IMR-90 (cell line): ENCODE measurements around the gene ARFIP1. TPM values are rescaled to one million over a fixed set of nuclear protein-coding genes. Genes with fewer than 3 reads are reported as not detected.

Source experiments
- ATAC-seq: fragments of 200-7000 bp; cut with Tn5 transposase; 2 replicates; pipeline ENCODE4 v1.9.1; 2020; ENCODE audit warnings: low read depth, mild to moderate bottlenecking, moderate library complexity
- BruUV-seq: library from RNA; stranded (reverse); fragments of 400-500 nt; replicated peaks from 2 replicates; lab custom pipeline; 2021; lab: Mats Ljungman, UMichigan
- CTCF ChIA-PET: fragments of 300-600 bp; formaldehyde crosslinking; extraction: SDS; loops from one replicate; lab custom pipeline; 2021; ENCODE audit warnings: antibody characterized with exemption; lab: Yijun Ruan, JAX
- POLR2A ChIA-PET: fragments of 300-600 bp; sonication (Branson Sonifier 250); formaldehyde crosslinking; loops from one replicate; lab custom pipeline; 2022; ENCODE audit warnings: antibody characterized with exemption; ENCODE audit not compliant: unreplicated experiment; lab: Charles Lee
- DNase-seq: peaks from one replicate; pipeline ENCODE4 v3.0.0; 2013
- H2AFZ ChIP-seq: replicated peaks from 2 replicates; pipeline ENCODE3; 2013; ENCODE audit warnings: low read length, mild to moderate bottlenecking; ENCODE audit not compliant: poor library complexity
- H2AK5ac ChIP-seq: 2 replicates; pipeline ENCODE4 v1.6.1; 2013; ENCODE audit warnings: low read depth, low read length, inconsistent platforms
- H2AK9ac ChIP-seq: replicated peaks from 2 replicates; pipeline ENCODE3; 2013; ENCODE audit warnings: mild to moderate bottlenecking, low read depth, low read length, moderate library complexity; ENCODE audit not compliant: poor library complexity
- H2BK120ac ChIP-seq: 2 replicates; pipeline ENCODE4 v1.6.1; 2013; ENCODE audit warnings: low read depth, low read length, inconsistent platforms
- H2BK15ac ChIP-seq: 3 replicates; pipeline ENCODE4 v1.6.1; 2013; ENCODE audit warnings: low read depth, low read length, inconsistent platforms
- H2BK20ac ChIP-seq: 2 replicates; pipeline ENCODE4 v1.6.1; 2013; ENCODE audit warnings: low read depth, mild to moderate bottlenecking, inconsistent platforms, low read length, moderate library complexity
- H2BK5ac ChIP-seq: 2 replicates; pipeline ENCODE4 v1.6.1; 2013; ENCODE audit warnings: mild to moderate bottlenecking, low read depth, low read length, inconsistent platforms; ENCODE audit not compliant: poor library complexity, severe bottlenecking
- H3K14ac ChIP-seq: replicated peaks from 2 replicates; pipeline ENCODE4 v1.6.1; 2013; ENCODE audit warnings: low read depth, low read length, inconsistent platforms
- H3K18ac ChIP-seq: 2 replicates; pipeline ENCODE4 v1.6.1; 2013; ENCODE audit warnings: low read depth, low read length, control low read depth
- H3K23ac ChIP-seq: 2 replicates; pipeline ENCODE4 v1.6.1; 2013; ENCODE audit warnings: low read depth, low read length, inconsistent platforms
- H3K27ac ChIP-seq: 2 replicates; pipeline ENCODE4 v1.5.1; 2013; ENCODE audit warnings: mild to moderate bottlenecking, control low read depth, low read length; ENCODE audit not compliant: insufficient read depth
- H3K27me3 ChIP-seq: 2 replicates; pipeline ENCODE4 v1.6.1; 2013; ENCODE audit warnings: low read length; ENCODE audit not compliant: control insufficient read depth, insufficient read depth
- H3K36me3 ChIP-seq: 2 replicates; pipeline ENCODE4 v1.6.1; 2013; ENCODE audit warnings: low read length, mixed read lengths; ENCODE audit not compliant: control insufficient read depth, insufficient read depth
- H3K4ac ChIP-seq: 2 replicates; pipeline ENCODE4 v1.6.1; 2013; ENCODE audit warnings: low read depth, low read length, inconsistent platforms
- H3K4me1 ChIP-seq: 2 replicates; pipeline ENCODE4 v1.6.1; 2013; ENCODE audit warnings: low read length, mixed read lengths; ENCODE audit not compliant: control insufficient read depth, insufficient read depth
- H3K4me2 ChIP-seq: 2 replicates; pipeline ENCODE4 v1.6.1; 2013; ENCODE audit warnings: low read depth, mild to moderate bottlenecking, control low read depth, low read length, moderate library complexity
- H3K4me3 ChIP-seq: 2 replicates; pipeline ENCODE4 v1.5.1; 2013; ENCODE audit warnings: low read depth, mild to moderate bottlenecking, control low read depth, low read length, moderate library complexity; ENCODE audit not compliant: insufficient read depth
- H3K56ac ChIP-seq: 2 replicates; pipeline ENCODE4 v1.6.1; 2013; ENCODE audit warnings: low read length, inconsistent platforms; ENCODE audit not compliant: insufficient read depth; ENCODE audit errors: extremely low read depth
- H3K79me1 ChIP-seq, 2 experiments: 2 replicates each; pipeline ENCODE4 v1.6.1; 2013; ENCODE audit warnings: low read length in 2 of 2, inconsistent platforms in 1 of 2, low read depth in 1 of 2
- H3K9ac ChIP-seq: 2 replicates; pipeline ENCODE4 v1.6.1; 2013; ENCODE audit warnings: low read depth, low read length, control low read depth
- H3K9me1 ChIP-seq: 2 replicates; pipeline ENCODE4 v1.6.1; 2013; ENCODE audit warnings: low read length, inconsistent platforms; ENCODE audit not compliant: insufficient read depth
- H3K9me3 ChIP-seq: 2 replicates; pipeline ENCODE4 v1.6.1; 2013; ENCODE audit warnings: low read length; ENCODE audit not compliant: control insufficient read depth, insufficient read depth
- H4K20me1 ChIP-seq: 2 replicates; pipeline ENCODE4 v1.6.1; 2013; ENCODE audit warnings: low read length, inconsistent platforms; ENCODE audit not compliant: insufficient read depth
- H4K5ac ChIP-seq: 2 replicates; pipeline ENCODE4 v1.6.1; 2013; ENCODE audit warnings: mild to moderate bottlenecking, low read depth, low read length, control low read depth
- H4K8ac ChIP-seq, 2 experiments: 2 replicates each; pipeline ENCODE4 v1.6.1; 2013; ENCODE audit warnings: low read depth in 2 of 2, low read length in 2 of 2, control low read depth in 1 of 2, inconsistent platforms in 1 of 2
- H4K91ac ChIP-seq: 2 replicates; pipeline ENCODE4 v1.6.1; 2013; ENCODE audit warnings: low read depth, low read length, inconsistent platforms; ENCODE audit not compliant: insufficient read depth
- BHLHE40 ChIP-seq: fragments of 150-350 bp; IDR thresholded peaks from 2 replicates; pipeline ENCODE4 v1.6.1; 2016; ENCODE audit warnings: mild to moderate bottlenecking, low read depth, low read length
- CEBPB ChIP-seq: IDR thresholded peaks from 2 replicates; pipeline ENCODE4 v1.6.1; 2012; ENCODE audit warnings: low read depth, low read length, improper control_type of control experiment
- MAZ ChIP-seq: IDR thresholded peaks from 2 replicates; pipeline ENCODE4 v1.6.1; 2012; ENCODE audit warnings: low read depth, mild to moderate bottlenecking, low read length, improper control_type of control experiment, moderate library complexity, borderline replicate concordance
- MXI1 ChIP-seq: IDR thresholded peaks from 2 replicates; pipeline ENCODE4 v1.6.1; 2012; ENCODE audit warnings: low read depth, mild to moderate bottlenecking, low read length, moderate library complexity, borderline replicate concordance
- POLR2A ChIP-seq: IDR thresholded peaks from 2 replicates; pipeline ENCODE4 v1.6.1; 2012; ENCODE audit warnings: mild to moderate bottlenecking, low read depth, low read length
- RCOR1 ChIP-seq: IDR thresholded peaks from 2 replicates; pipeline ENCODE4 v1.6.1; 2012; ENCODE audit warnings: mild to moderate bottlenecking, low read length, improper control_type of control experiment; ENCODE audit not compliant: insufficient replicate concordance
- RFX5 ChIP-seq: IDR thresholded peaks from 2 replicates; pipeline ENCODE4 v1.8.0; 2012; ENCODE audit warnings: low read depth, mild to moderate bottlenecking, low read length, moderate library complexity
- SMC3 ChIP-seq: fragments of 150-350 bp; IDR thresholded peaks from 2 replicates; pipeline ENCODE4 v1.6.1; 2016; ENCODE audit warnings: low read depth, mild to moderate bottlenecking, antibody characterized with exemption, low read length, moderate library complexity
- WGBS, 2 experiments: methylation state at CpG; one replicate each; pipeline versions ENCODE4 v1.1.5 to v1.1.7; 2013; ENCODE audit warnings: missing lambda C conversion rate in 2 of 2; ENCODE audit not compliant: insufficient read length in 1 of 2; ENCODE audit errors: extremely low coverage in 2 of 2; 5-methylcytosine and 5-hydroxymethylcytosine counted together
- dilution Hi-C: fragments of 300-500 bp; cut with HindIII; formaldehyde crosslinking; loops from one replicate; pipeline ENCODE4 v1.14.3; 2018; ENCODE audit warnings: low sequenced_read_pairs; ENCODE audit not compliant: unreplicated experiment
- in situ Hi-C: fragments of 300-500 bp; cut with MboI; formaldehyde crosslinking; loops from 3 replicates; pipeline ENCODE4 v1.14.3; 2019; ENCODE audit warnings: low sequenced_read_pairs, inconsistent platforms, mixed read lengths
- intact Hi-C: fragments of 100-400 bp; cut with micrococcal nuclease; formaldehyde crosslinking; loops from 2 replicates; pipeline ENCODE4 v1.10.0; 2022
- polyA plus RNA-seq, 3 experiments: library from polyadenylated mRNA; depleted of rRNA; stranded (reverse); fragments of >200 nt; gene quantifications; 2 replicates each; pipeline ENCODE4 v1.2.3, GENCODE V29; 2012; ENCODE audit warnings: low replicate concordance in 1 of 3
- total RNA-seq: library from RNA; depleted of rRNA; stranded (reverse); fragments of >200 nt; gene quantifications from 2 replicates; pipeline ENCODE4 v1.2.3, GENCODE V29; 2012
- TF ChIP-seq, protein P1 (sequence below): fragments of 150-350 bp; IDR thresholded peaks from 2 replicates; pipeline ENCODE4 v1.6.1; 2016; ENCODE audit warnings: low read depth, mild to moderate bottlenecking, low read length, moderate library complexity, borderline replicate concordance
- TF ChIP-seq, protein P2 (sequence below): fragments of 150-350 bp; IDR thresholded peaks from 2 replicates; pipeline ENCODE4 v1.6.1; 2017; ENCODE audit warnings: mild to moderate bottlenecking, antibody characterized with exemption, low read length, low read depth
- TF ChIP-seq, protein P3 (sequence below): conservative IDR thresholded peaks from 2 replicates; pipeline ENCODE4 v1.5.1; 2012; ENCODE audit warnings: mild to moderate bottlenecking, low read depth, low read length, improper control_type of control experiment

The ARFIP1 gene
- total and polyA plus RNA-seq, 2 of the 4 experiments (the other 2 are of a cell fraction), result 12.7 to 30.5 TPM

DNA sequence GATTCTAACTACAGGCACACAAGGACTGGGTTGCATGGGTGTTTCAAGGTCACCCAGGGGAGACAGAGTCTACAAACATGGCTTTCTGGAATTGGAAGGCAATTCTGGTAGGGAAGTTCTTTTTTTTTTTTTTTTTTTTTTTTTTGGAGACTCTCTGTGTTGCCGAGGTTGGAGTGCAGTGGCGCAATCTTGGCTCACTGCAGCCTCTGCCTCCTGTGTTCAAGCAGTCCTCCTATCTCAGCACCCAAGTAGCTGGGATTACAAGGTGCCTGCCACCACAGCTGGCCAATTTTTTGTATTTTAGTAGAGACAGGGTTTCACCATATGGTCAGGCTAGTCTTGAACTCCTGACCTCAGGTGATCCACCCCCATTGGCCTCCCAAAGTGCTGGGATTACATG, 140.1 kb downstream of the ARFIP1 start:
- in situ Hi-C loops (no loop called here), intact Hi-C loops (no loop called here), dilution Hi-C loops (no loop called here)
- CTCF ChIA-PET, result no interaction called here
- Histone ChIP-seq H4K20me1 (no peaks in the 10 kb centered on the region), H3K4me3 (no peak overlapping the region), H3K14ac (no peak overlapping the region), H3K27ac (no peak overlapping the region), H4K91ac (no peak overlapping the region), H3K56ac (no peak overlapping the region), H2BK5ac (no peak overlapping the region), H2BK15ac (no peak overlapping the region), H2AK9ac (no peak overlapping the region), H3K27me3 (no peaks in the 10 kb centered on the region), H4K5ac (no peak overlapping the region), H3K18ac (no peak overlapping the region), H3K4me2 (no peak overlapping the region), H3K9ac (no peak overlapping the region), H4K8ac (no peak overlapping the region), H3K4ac (no peak overlapping the region), H3K23ac (no peak overlapping the region), H3K9me1 (no peaks in the 10 kb centered on the region), H3K4me1 (no peaks in the 10 kb centered on the region), H2BK120ac (no peak overlapping the region), H2AK5ac (no peak overlapping the region), H3K9me3 (peaks cover 10% of the 10 kb centered on the region), H2BK20ac (no peak overlapping the region), H2AFZ (no peak overlapping the region), H3K36me3 (peaks cover 3% of the 10 kb centered on the region; the same call in 1 of the 2 replicates), H3K79me1 (no peaks in the 10 kb centered on the region)
- POLR2A ChIA-PET, result no interaction called here
- DNase-seq, result no peak
- no peak for ATAC-seq
- TF ChIP-seq MXI1 (no peak), CEBPB (no peak), MAZ (no peak), RFX5 (no peak), POLR2A (no peak), SMC3 (no peak), RCOR1 (no peak), BHLHE40 (no peak)
- TF ChIP-seq, protein P1, sequence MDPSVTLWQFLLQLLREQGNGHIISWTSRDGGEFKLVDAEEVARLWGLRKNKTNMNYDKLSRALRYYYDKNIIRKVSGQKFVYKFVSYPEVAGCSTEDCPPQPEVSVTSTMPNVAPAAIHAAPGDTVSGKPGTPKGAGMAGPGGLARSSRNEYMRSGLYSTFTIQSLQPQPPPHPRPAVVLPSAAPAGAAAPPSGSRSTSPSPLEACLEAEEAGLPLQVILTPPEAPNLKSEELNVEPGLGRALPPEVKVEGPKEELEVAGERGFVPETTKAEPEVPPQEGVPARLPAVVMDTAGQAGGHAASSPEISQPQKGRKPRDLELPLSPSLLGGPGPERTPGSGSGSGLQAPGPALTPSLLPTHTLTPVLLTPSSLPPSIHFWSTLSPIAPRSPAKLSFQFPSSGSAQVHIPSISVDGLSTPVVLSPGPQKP, result no peak
- TF ChIP-seq, protein P2, sequence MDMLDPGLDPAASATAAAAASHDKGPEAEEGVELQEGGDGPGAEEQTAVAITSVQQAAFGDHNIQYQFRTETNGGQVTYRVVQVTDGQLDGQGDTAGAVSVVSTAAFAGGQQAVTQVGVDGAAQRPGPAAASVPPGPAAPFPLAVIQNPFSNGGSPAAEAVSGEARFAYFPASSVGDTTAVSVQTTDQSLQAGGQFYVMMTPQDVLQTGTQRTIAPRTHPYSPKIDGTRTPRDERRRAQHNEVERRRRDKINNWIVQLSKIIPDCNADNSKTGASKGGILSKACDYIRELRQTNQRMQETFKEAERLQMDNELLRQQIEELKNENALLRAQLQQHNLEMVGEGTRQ, result no peak
- TF ChIP-seq, protein P3, sequence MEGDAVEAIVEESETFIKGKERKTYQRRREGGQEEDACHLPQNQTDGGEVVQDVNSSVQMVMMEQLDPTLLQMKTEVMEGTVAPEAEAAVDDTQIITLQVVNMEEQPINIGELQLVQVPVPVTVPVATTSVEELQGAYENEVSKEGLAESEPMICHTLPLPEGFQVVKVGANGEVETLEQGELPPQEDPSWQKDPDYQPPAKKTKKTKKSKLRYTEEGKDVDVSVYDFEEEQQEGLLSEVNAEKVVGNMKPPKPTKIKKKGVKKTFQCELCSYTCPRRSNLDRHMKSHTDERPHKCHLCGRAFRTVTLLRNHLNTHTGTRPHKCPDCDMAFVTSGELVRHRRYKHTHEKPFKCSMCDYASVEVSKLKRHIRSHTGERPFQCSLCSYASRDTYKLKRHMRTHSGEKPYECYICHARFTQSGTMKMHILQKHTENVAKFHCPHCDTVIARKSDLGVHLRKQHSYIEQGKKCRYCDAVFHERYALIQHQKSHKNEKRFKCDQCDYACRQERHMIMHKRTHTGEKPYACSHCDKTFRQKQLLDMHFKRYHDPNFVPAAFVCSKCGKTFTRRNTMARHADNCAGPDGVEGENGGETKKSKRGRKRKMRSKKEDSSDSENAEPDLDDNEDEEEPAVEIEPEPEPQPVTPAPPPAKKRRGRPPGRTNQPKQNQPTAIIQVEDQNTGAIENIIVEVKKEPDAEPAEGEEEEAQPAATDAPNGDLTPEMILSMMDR, result no peak
- no CpG with 5 or more reads among the region's 2 CpGs for WGBS, 2 experiments
- BruUV-seq, result no TSS peak
